Natural killer cell treated with Interleukin-12 subunit alpha and Interleukin-12 subunit beta and Interleukin-15 and Interleukin-18, amount 100 ng/mL, for 72 hours (primary cell): ENCODE data around the gene CCDC40. TPM values are rescaled to one million over a fixed set of nuclear protein-coding genes. Genes with fewer than 3 reads are reported as not detected.

Experiments
- ATAC-seq, 2 donors: fragments of 150-1000 bp; cut with Tn5 transposase in 1 of 2; sonication (Bioruptor Pico), chemical (Tn5 transposase) in 1 of 2; 2 replicates each; pipeline ENCODE4 v1.10.0; 2021
- DNase-seq: peaks from one replicate; pipeline ENCODE4 v3.0.0; 2022; ENCODE audit warnings: low spot score
- H3K27ac Mint-ChIP-seq, 2 donors: 1 replicate in 1 of 2; 2 replicates in 1 of 2; pipeline ENCODE4 v1.8.0; 2022; ENCODE audit warnings: mixed read lengths in 2 of 2, mild to moderate bottlenecking in 1 of 2, moderate library complexity in 1 of 2
- H3K27me3 Mint-ChIP-seq, 2 donors: 1 replicate in 1 of 2; 2 replicates in 1 of 2; pipeline ENCODE4 v1.8.0; 2022; ENCODE audit warnings: mixed read lengths in 2 of 2
- H3K36me3 Mint-ChIP-seq: one replicate; pipeline ENCODE4 v1.8.0; 2022; ENCODE audit warnings: mixed read lengths
- H3K4me1 Mint-ChIP-seq, 2 donors: 1 replicate in 1 of 2; 2 replicates in 1 of 2; pipeline ENCODE4 v1.8.0; 2022; ENCODE audit warnings: low read depth in 2 of 2, mixed read lengths in 2 of 2, mild to moderate bottlenecking in 1 of 2
- H3K4me3 Mint-ChIP-seq: one replicate; pipeline ENCODE4 v1.8.0; 2022; ENCODE audit warnings: mixed read lengths
- H3K9me3 Mint-ChIP-seq: 2 replicates; pipeline ENCODE4 v1.8.0; 2022; ENCODE audit warnings: mixed read lengths
- total RNA-seq, 2 donors: library from RNA; stranded (reverse); gene quantifications; one replicate each; pipeline ENCODE4 v1.2.3, GENCODE V29; 2022

Gene CCDC40
- total RNA-seq, 2 donors from 2014 or later: 0.56 TPM; not detected in 1

DNA sequence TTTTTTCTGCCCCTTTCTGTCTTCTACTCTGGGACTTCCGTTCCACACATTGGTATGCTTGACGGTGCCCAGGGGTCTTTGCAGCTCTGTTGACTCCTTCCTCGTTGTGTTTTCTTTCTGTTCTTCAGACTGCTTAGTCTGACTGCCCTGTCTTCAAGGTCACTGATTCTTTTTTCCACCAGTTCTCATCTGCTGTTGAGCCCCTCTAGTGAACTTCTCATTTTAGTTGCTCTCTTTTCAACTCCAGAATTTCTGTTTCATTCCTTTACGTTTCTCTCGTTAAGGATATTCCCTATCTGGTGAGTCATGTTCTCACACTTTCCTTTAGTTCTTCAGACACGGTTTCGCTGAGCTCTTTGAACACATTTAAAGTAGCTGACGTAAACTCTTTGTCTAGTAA is 78.7 kb downstream of the CCDC40 start:
- Mint-ChIP-seq H3K4me1 (no peaks in the 10 kb centered on the region), H3K27ac (no peak overlapping the region), H3K27me3 (no peaks in the 10 kb centered on the region), H3K4me3 (no peak overlapping the region), H3K36me3 (no peaks in the 10 kb centered on the region), H3K9me3 (no peaks in the 10 kb centered on the region)
- ATAC-seq (no peak), DNase-seq (no peak)

GRCh38 chr17:80116276-80116920 is 80.0 kb downstream of the CCDC40 start:
- DNase-seq (no peak), ATAC-seq (no peak)
- Mint-ChIP-seq H3K36me3 (no peaks in the 10 kb centered on the region), H3K9me3 (no peaks in the 10 kb centered on the region), H3K4me1 (no peaks in the 10 kb centered on the region), H3K27me3 (no peaks in the 10 kb centered on the region), H3K27ac (no peak overlapping the region), H3K4me3 (no peak overlapping the region)

DNA sequence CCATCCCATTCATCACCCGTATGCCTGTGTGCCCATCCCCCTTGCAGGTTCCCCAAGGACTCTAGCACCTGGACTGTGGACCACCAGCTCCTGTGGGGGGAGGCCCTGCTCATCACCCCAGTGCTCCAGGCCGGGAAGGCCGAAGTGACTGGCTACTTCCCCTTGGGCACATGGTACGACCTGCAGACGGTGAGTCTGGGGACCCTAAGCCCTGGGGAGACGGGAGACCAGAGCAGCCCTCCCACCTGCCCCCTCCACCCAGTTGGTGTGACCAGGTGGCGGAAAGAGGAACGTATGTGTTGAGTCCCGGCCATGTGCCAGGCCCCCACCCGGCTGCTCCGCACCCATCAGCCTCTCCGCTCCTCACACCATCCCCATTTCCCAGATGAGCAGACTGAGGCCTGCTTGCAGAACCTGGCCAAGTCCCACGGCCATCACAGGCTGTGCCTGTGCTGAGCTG is 80.5 kb downstream of the CCDC40 start:
- no peak for DNase-seq
- peak in 1 of 2 donors; percentile 22 for ATAC-seq
- Mint-ChIP-seq H3K36me3 (no peaks in the 10 kb centered on the region), H3K4me1 (no peaks in the 10 kb centered on the region), H3K27ac (no peak overlapping the region), H3K27me3 (no peaks in the 10 kb centered on the region), H3K9me3 (no peaks in the 10 kb centered on the region), H3K4me3 (no peak overlapping the region)

- no peaks in the 10 kb centered on the region for H3K4me1 Mint-ChIP-seq
- ATAC-seq (peak in 1 of 2 donors; percentile 34), DNase-seq (no peak)
- no peak overlapping the region for H3K27ac Mint-ChIP-seq
- H3K36me3 Mint-ChIP-seq: no peaks in the 10 kb centered on the region
- H3K27me3 Mint-ChIP-seq: no peaks in the 10 kb centered on the region
- no peak overlapping the region for H3K4me3 Mint-ChIP-seq
- no peaks in the 10 kb centered on the region for H3K9me3 Mint-ChIP-seq
These were observed 81.3 kb downstream of the CCDC40 start for GRCh38 chr17:80117491-80118401.

DNA sequence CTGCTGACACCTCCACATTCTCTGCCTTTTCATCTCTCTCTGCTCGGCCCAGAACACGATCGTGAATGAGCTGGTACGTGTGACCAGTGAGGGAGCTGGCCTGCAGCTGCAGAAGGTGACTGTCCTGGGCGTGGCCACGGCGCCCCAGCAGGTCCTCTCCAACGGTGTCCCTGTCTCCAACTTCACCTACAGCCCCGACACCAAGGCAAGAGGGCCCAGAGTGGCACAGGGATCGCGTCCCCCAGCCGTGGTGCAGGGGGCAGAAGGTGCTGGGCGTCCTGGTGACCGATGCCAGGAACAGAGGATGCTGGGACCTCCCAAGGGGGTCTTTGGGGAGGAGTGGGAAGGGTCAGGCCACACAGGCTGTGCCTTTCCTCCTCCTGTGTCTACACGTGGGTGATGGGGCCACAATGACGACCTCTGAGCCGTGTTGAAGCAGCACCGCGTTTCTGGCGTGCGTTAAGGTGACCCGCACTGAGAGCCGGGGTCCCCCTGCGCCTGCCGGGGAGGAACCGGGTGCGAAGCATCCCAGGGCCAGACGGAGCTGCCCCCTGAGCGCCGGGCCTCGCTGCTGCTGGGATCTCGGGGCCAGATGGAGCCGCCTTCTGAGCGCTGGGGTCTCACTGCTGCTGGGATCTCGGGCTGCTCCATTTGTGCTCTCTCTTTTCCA is 82.3 kb downstream of the CCDC40 start:
- no peak for ATAC-seq
- no peaks in the 10 kb centered on the region for H3K9me3 Mint-ChIP-seq

DNA sequence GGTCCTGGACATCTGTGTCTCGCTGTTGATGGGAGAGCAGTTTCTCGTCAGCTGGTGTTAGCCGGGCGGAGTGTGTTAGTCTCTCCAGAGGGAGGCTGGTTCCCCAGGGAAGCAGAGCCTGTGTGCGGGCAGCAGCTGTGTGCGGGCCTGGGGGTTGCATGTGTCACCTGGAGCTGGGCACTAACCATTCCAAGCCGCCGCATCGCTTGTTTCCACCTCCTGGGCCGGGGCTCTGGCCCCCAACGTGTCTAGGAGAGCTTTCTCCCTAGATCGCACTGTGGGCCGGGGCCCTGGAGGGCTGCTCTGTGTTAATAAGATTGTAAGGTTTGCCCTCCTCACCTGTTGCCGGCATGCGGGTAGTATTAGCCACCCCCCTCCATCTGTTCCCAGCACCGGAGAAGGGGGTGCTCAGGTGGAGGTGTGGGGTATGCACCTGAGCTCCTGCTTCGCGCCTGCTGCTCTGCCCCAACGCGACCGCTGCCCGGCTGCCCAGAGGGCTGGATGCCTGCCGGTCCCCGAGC is 82.9 kb downstream of the CCDC40 start:
- Mint-ChIP-seq H3K4me3 (no peak overlapping the region), H3K9me3 (no peaks in the 10 kb centered on the region), H3K27ac (no peak overlapping the region), H3K4me1 (no peaks in the 10 kb centered on the region), H3K36me3 (no peaks in the 10 kb centered on the region), H3K27me3 (no peaks in the 10 kb centered on the region)
- DNase-seq (no peak), ATAC-seq (no peak)

More for the DNA sequence above, 82.3 kb downstream of the CCDC40 start:
- no peaks in the 10 kb centered on the region for H3K4me1 Mint-ChIP-seq
- H3K4me3 Mint-ChIP-seq: no peak overlapping the region
- no peak overlapping the region for H3K27ac Mint-ChIP-seq
- no peak for DNase-seq
- no peaks in the 10 kb centered on the region for H3K27me3 Mint-ChIP-seq
- no peaks in the 10 kb centered on the region for H3K36me3 Mint-ChIP-seq

GRCh38 chr17:80119839-80120238 is 83.4 kb downstream of the CCDC40 start:
- Mint-ChIP-seq H3K4me3 (no peak overlapping the region), H3K9me3 (no peaks in the 10 kb centered on the region), H3K27me3 (no peaks in the 10 kb centered on the region), H3K4me1 (no peaks in the 10 kb centered on the region), H3K27ac (no peak overlapping the region), H3K36me3 (no peaks in the 10 kb centered on the region)
- DNase-seq (no peak), ATAC-seq (no peak)

GRCh38 chr17:80122026-80122575 is 85.7 kb downstream of the CCDC40 start:
- no peak for ATAC-seq
- Mint-ChIP-seq H3K4me1 (no peaks in the 10 kb centered on the region), H3K9me3 (no peaks in the 10 kb centered on the region), H3K27me3 (no peaks in the 10 kb centered on the region), H3K27ac (no peak overlapping the region), H3K4me3 (no peak overlapping the region), H3K36me3 (no peaks in the 10 kb centered on the region)
- DNase-seq: no peak

- no peaks in the 10 kb centered on the region for H3K9me3 Mint-ChIP-seq
- no peaks in the 10 kb centered on the region for H3K4me1 Mint-ChIP-seq
- DNase-seq: no peak
- no peak for ATAC-seq
- H3K27me3 Mint-ChIP-seq: peaks cover 2 to 5% of the 10 kb centered on the region in 2 donors
- no peak overlapping the region for H3K27ac Mint-ChIP-seq
- H3K4me3 Mint-ChIP-seq: no peak overlapping the region
- H3K36me3 Mint-ChIP-seq: no peaks in the 10 kb centered on the region
These were observed 86.6 kb downstream of the CCDC40 start for GRCh38 chr17:80122926-80123505.

DNA sequence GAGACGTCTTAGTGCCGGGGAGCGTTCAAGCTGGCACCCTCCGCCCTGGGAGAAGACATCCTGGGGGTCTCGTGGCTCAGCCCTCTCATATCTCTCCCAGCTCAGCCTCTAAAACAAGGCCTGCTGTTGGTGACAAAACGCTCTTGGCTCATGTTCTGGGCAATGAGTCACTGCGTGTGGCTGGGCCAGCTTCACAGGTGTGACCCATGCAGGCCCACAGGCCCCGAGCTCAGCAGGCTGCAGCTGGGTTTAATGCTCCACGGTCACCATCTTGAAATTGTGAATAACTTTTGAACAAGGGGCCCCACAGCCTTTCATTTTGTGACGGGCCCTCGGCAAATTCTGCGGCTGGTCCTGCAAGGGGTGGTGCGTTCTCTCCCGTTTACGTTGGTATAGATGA is 87.3 kb downstream of the CCDC40 start:
- peak in 1 of 2 donors; percentile 9 for ATAC-seq
- Mint-ChIP-seq H3K27me3 (peaks cover 6 to 13% of the 10 kb centered on the region in 2 donors), H3K9me3 (no peaks in the 10 kb centered on the region), H3K4me3 (no peak overlapping the region), H3K27ac (no peak overlapping the region), H3K36me3 (no peaks in the 10 kb centered on the region), H3K4me1 (no peaks in the 10 kb centered on the region)
- no peak for DNase-seq

DNA sequence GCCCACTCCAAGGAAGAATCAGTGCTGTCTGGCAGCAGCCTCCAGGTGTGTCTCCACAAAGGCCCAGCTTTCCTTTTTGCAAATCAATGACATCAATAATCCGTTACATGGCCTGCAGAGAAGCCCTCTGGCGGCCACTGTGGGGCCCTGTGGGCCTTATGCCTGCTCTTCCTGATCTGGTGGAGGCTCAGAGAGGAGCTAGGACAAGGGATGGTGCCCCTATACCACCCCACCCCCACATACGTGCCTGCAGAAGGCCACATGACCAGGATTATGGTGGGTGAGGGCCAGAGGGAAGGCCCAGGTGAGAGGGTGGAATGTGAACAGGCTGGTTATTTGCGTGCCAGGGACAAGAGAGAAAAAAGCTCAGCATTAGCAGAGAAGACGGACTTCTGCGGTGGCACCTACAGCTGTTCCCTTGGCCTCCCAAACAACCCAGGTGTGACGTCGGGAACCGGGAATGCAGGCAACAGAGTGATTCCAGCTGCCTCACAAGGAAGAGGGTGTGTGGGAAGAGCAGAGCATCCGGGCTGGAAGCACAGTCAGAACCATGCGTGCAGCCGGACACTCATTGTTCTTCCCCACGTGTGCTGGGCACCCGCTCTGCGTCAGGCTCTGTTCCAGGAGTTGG is 88.0 kb downstream of the CCDC40 start:
- no peak overlapping the region for H3K4me3 Mint-ChIP-seq
- H3K9me3 Mint-ChIP-seq: no peaks in the 10 kb centered on the region
- no peak overlapping the region for H3K27ac Mint-ChIP-seq
- DNase-seq (no peak), ATAC-seq (peak in 1 of 2 donors; percentile 40)
- H3K36me3 Mint-ChIP-seq: no peaks in the 10 kb centered on the region
- H3K27me3 Mint-ChIP-seq: peaks cover 9 to 19% of the 10 kb centered on the region in 2 donors
- no peaks in the 10 kb centered on the region for H3K4me1 Mint-ChIP-seq

- Mint-ChIP-seq H3K4me3 (no peak overlapping the region), H3K27me3 (peaks cover 9 to 19% of the 10 kb centered on the region in 2 donors), H3K4me1 (no peaks in the 10 kb centered on the region), H3K9me3 (no peaks in the 10 kb centered on the region), H3K36me3 (no peaks in the 10 kb centered on the region), H3K27ac (no peak overlapping the region)
- DNase-seq (no peak), ATAC-seq (no peak)
These were observed 89.4 kb downstream of the CCDC40 start for GRCh38 chr17:80125656-80126448.
